H1 (cell line): Measurements from ENCODE around the gene TXNIP. TPM values are rescaled to one million over a fixed set of nuclear protein-coding genes. Genes with fewer than 3 reads are reported as not detected.

Experiments
- CTCF ChIA-PET: fragments of 300-600 bp; sonication (Branson Sonifier 250); formaldehyde crosslinking; loops from one replicate; lab custom pipeline; 2021; ENCODE audit not compliant: partially characterized antibody; lab: Charles Lee
- POLR2A ChIA-PET: fragments of 300-600 bp; sonication (Branson Sonifier 250); formaldehyde crosslinking; loops from one replicate; lab custom pipeline; 2021; ENCODE audit warnings: inconsistent platforms; ENCODE audit not compliant: partially characterized antibody; lab: Charles Lee
- DNase-seq, 2 experiments: peaks; one replicate each; pipeline versions ENCODE4 v3.0.0 to v3.0.0-alpha.2; 2010 to 2022; ENCODE audit warnings: low spot score in 2 of 2, low read depth in 1 of 2, mixed read lengths in 1 of 2
- FAIRE-seq: peaks from 2 replicates; lab custom pipeline; 2011; peaks lifted over from hg19 to GRCh38; lab: Jason Lieb, UNC
- H2AFZ ChIP-seq: 2 replicates; pipeline ENCODE4 v1.8.1; 2012; ENCODE audit warnings: low read length, inconsistent platforms
- H2AK5ac ChIP-seq: 2 replicates; pipeline ENCODE4 v1.6.1; 2013; ENCODE audit warnings: low read depth, low read length
- H2BK120ac ChIP-seq: replicated peaks from 2 replicates; pipeline ENCODE3; 2013; ENCODE audit warnings: low read depth, low read length, inconsistent platforms
- H2BK12ac ChIP-seq: 2 replicates; pipeline ENCODE4 v1.6.1; 2013; ENCODE audit warnings: low read depth, low read length
- H2BK15ac ChIP-seq: 2 replicates; pipeline ENCODE4 v1.6.1; 2013; ENCODE audit warnings: low read length
- H2BK20ac ChIP-seq: 2 replicates; pipeline ENCODE4 v1.6.1; 2013; ENCODE audit warnings: low read length
- H2BK5ac ChIP-seq: 2 replicates; pipeline ENCODE4 v1.6.1; 2013; ENCODE audit warnings: low read depth, low read length
- H3K14ac ChIP-seq: 2 replicates; pipeline ENCODE4 v1.6.1; 2013; ENCODE audit warnings: inconsistent platforms; ENCODE audit not compliant: insufficient read length
- H3K18ac ChIP-seq: 2 replicates; pipeline ENCODE4 v1.6.1; 2013; ENCODE audit warnings: low read length; ENCODE audit errors: extremely low read depth
- H3K23ac ChIP-seq: 2 replicates; pipeline ENCODE4 v1.6.1; 2013; ENCODE audit warnings: inconsistent platforms; ENCODE audit not compliant: insufficient read length
- H3K23me2 ChIP-seq: 2 replicates; pipeline ENCODE4 v1.6.1; 2013; ENCODE audit warnings: low read depth, low read length
- H3K27ac ChIP-seq: 2 replicates; pipeline ENCODE4 v1.6.1; 2011; ENCODE audit warnings: low read depth, low read length, inconsistent platforms
- H3K27me3 ChIP-seq, 4 experiments: replicated peaks in 1 of 4; 1 replicate in 1 of 4; 2 replicates in 3 of 4; pipeline versions ENCODE4 v1.6.1 to v1.8.1; 2011 to 2013; ENCODE audit warnings: low read length in 3 of 4, mild to moderate bottlenecking in 3 of 4, inconsistent platforms in 2 of 4, mixed read lengths in 2 of 4, moderate library complexity in 1 of 4; ENCODE audit not compliant: control insufficient read depth in 3 of 4, insufficient read depth in 3 of 4; ENCODE audit errors: extremely low read depth in 1 of 4
- H3K36me3 ChIP-seq, 4 experiments: 2 replicates each; pipeline versions ENCODE4 v1.6.1 to v1.8.1; 2011 to 2013; ENCODE audit warnings: mild to moderate bottlenecking in 4 of 4, low read length in 3 of 4, moderate library complexity in 2 of 4, control low read depth in 1 of 4, inconsistent platforms in 1 of 4; ENCODE audit not compliant: insufficient read depth in 4 of 4, control insufficient read depth in 2 of 4
- H3K4ac ChIP-seq: replicated peaks from 2 replicates; pipeline ENCODE3; 2013; ENCODE audit warnings: low read length, low read depth, mixed read lengths, inconsistent platforms; ENCODE audit not compliant: insufficient read length
- H3K4me1 ChIP-seq, 4 experiments: replicated peaks in 1 of 4; 1 replicate in 1 of 4; 2 replicates in 3 of 4; pipeline versions ENCODE4 v1.6.1 to v1.8.1; 2011 to 2013; ENCODE audit warnings: low read length in 3 of 4, inconsistent platforms in 2 of 4, mixed read lengths in 1 of 4; ENCODE audit not compliant: insufficient read depth in 4 of 4, control insufficient read depth in 3 of 4
- H3K4me2 ChIP-seq, 2 experiments: 2 replicates each; pipeline versions ENCODE4 v1.6.1 to v1.8.1; 2011 to 2013; ENCODE audit warnings: low read depth in 2 of 2, low read length in 2 of 2, control low read depth in 1 of 2, inconsistent platforms in 1 of 2, mild to moderate bottlenecking in 1 of 2; ENCODE audit not compliant: insufficient read depth in 1 of 2
- H3K4me3 ChIP-seq, 4 experiments: fragments of 200-600, 300-600 bp in 1 of 4; sonication (generic), shearing (Covaris generic), sonication (Bioruptor Twin) in 1 of 4; 2 replicates each; pipeline versions ENCODE4 v1.5.1 to v1.8.1; 2011 to 2016; ENCODE audit warnings: low read length in 4 of 4, low read depth in 3 of 4, control low read depth in 2 of 4, inconsistent platforms in 2 of 4, mild to moderate bottlenecking in 2 of 4, mixed read lengths in 1 of 4, moderate library complexity in 1 of 4; ENCODE audit not compliant: insufficient read depth in 2 of 4; ENCODE audit errors: extremely low read depth in 1 of 4
- H3K56ac ChIP-seq: replicated peaks from 2 replicates; pipeline ENCODE3; 2013; ENCODE audit warnings: low read depth, mild to moderate bottlenecking, mixed read lengths, low read length, inconsistent platforms; ENCODE audit not compliant: insufficient read length
- H3K79me1 ChIP-seq: 2 replicates; pipeline ENCODE4 v1.6.1; 2013; ENCODE audit warnings: low read depth, low read length, control low read depth
- H3K79me2 ChIP-seq, 2 experiments: 2 replicates each; pipeline versions ENCODE4 v1.6.1 to v1.8.1; 2012 to 2013; ENCODE audit warnings: low read length in 2 of 2, mild to moderate bottlenecking in 2 of 2, inconsistent platforms in 1 of 2; ENCODE audit not compliant: insufficient read depth in 2 of 2, control insufficient read depth in 1 of 2
- H3K9ac ChIP-seq, 4 experiments: replicated peaks in 1 of 4; 1 replicate in 1 of 4; 2 replicates in 3 of 4; pipeline versions ENCODE4 v1.6.1 to v1.8.1; 2011 to 2013; ENCODE audit warnings: low read depth in 3 of 4, low read length in 3 of 4, control low read depth in 2 of 4, mild to moderate bottlenecking in 2 of 4, moderate library complexity in 2 of 4, inconsistent platforms in 1 of 4; ENCODE audit errors: extremely low read depth in 1 of 4
- H3K9me3 ChIP-seq, 2 experiments: 2 replicates each; pipeline versions ENCODE4 v1.6.1 to v1.8.1; 2012 to 2013; ENCODE audit warnings: mild to moderate bottlenecking in 2 of 2, moderate library complexity in 2 of 2, control low read depth in 1 of 2, inconsistent platforms in 1 of 2, low read depth in 1 of 2, low read length in 1 of 2, mixed read lengths in 1 of 2; ENCODE audit not compliant: insufficient read depth in 2 of 2
- H4K20me1 ChIP-seq, 2 experiments: replicated peaks in 1 of 2; 2 replicates each; pipeline versions ENCODE3 to v1.8.1; 2011 to 2013; ENCODE audit warnings: inconsistent platforms in 2 of 2, low read length in 2 of 2, mild to moderate bottlenecking in 1 of 2; ENCODE audit not compliant: insufficient read depth in 2 of 2, control insufficient read depth in 1 of 2
- H4K5ac ChIP-seq: 2 replicates; pipeline ENCODE4 v1.6.1; 2013; ENCODE audit warnings: low read length, low read depth, mixed read lengths, inconsistent platforms; ENCODE audit not compliant: insufficient read length
- H4K8ac ChIP-seq: 2 replicates; pipeline ENCODE4 v1.8.0; 2013; ENCODE audit warnings: mild to moderate bottlenecking, moderate library complexity, low read length, inconsistent platforms; ENCODE audit not compliant: insufficient read depth; ENCODE audit errors: extremely low read depth
- H4K91ac ChIP-seq: replicated peaks from 2 replicates; pipeline ENCODE3; 2013; ENCODE audit warnings: low read length, mixed read lengths, inconsistent platforms; ENCODE audit not compliant: insufficient read length
- NRF1 ChIP-seq: IDR thresholded peaks from 2 replicates; pipeline ENCODE4 v1.6.1; 2011; ENCODE audit warnings: mild to moderate bottlenecking, low read depth, low read length, improper control_type of control experiment
- polyA plus RNA-seq, 7 experiments: library from polyadenylated mRNA; depleted of rRNA in 3 of 7; stranded (reverse) in 5 of 7; unstranded in 2 of 7; fragments of >200 nt in 5 of 7; fragments of 200-250 nt in 2 of 7; gene quantifications; 1 replicate in 5 of 7; 2 replicates in 1 of 7; 4 replicates in 1 of 7; pipeline versions ENCODE4 v1.2.1 to v1.2.3, GENCODE V29; 2011 to 2013; ENCODE audit warnings: missing spikeins in 2 of 7, mixed read lengths in 2 of 7
- total RNA-seq: library from RNA; stranded (reverse); fragmentation: NEBNext Ultra II Directional; extraction: Animal tissue kit (Norgen Biotek cat#: 25700); gene quantifications from 2 replicates; pipeline ENCODE4 v1.2.1, GENCODE V29; 2021

TXNIP gene
- total and polyA plus RNA-seq, 2 of the 8 experiments (the other 6 are each of a cell fraction or from before 2014, with no cell fraction given), result 12.3 to 56.8 TPM

DNA sequence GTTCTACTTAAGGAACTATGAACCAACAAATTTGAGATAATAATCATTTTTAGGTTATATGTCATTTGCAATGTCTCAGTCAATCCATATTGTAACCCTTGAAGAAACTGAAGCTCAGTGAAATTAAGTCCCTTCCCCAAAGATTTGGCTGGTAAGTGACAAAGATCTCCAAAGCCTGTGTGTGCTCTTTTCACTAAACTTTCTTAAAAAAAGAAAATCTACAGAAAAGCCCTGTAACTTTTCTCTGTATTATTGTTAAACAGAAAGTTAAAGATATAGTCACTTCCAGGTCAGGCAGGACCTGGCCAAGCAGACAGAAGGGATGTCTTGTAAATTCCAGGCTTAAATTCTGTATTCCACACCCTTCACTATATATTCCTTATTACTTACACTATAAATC, 40.0 kb downstream of the TXNIP start:
- Histone ChIP-seq H3K9me3 (no peaks in the 10 kb centered on the region), H2AFZ (no peak overlapping the region), H3K4me3 (no peak overlapping the region), H2AK5ac (no peak overlapping the region), H3K4me2 (no peak overlapping the region; a peak in 1 of 4 replicates), H2BK120ac (no peak overlapping the region), H3K36me3 (no peaks in the 10 kb centered on the region), H4K91ac (no peak overlapping the region), H2BK12ac (no peak overlapping the region), H4K5ac (no peak overlapping the region), H4K20me1 (peaks cover 0 to 2% of the 10 kb centered on the region in 2 experiments), H2BK5ac (no peak overlapping the region), H3K23me2 (peaks cover 12% of the 10 kb centered on the region), H3K27me3 (peaks cover 5 to 53% (median 39%) of the 10 kb centered on the region in 4 experiments), H3K4ac (no peak overlapping the region), H3K23ac (no peak overlapping the region), H3K79me1 (no peaks in the 10 kb centered on the region), H3K27ac (no peak overlapping the region), H3K56ac (no peak overlapping the region), H3K18ac (no peak overlapping the region), H4K8ac (no peak overlapping the region), H3K14ac (no peak overlapping the region), H3K79me2 (no peaks in the 10 kb centered on the region), H2BK15ac (no peak overlapping the region), H3K9ac (no peak overlapping the region), H2BK20ac (no peak overlapping the region), H3K4me1 (peaks cover 0 to 6% (median under 1%) of the 10 kb centered on the region in 4 experiments; a peak in 3 of 7 replicates)
- FAIRE-seq, result no peak
- ChIA-PET CTCF (interaction anchor here (1.5 to 3.4 kb wide), 2 partner anchors 20 to 64 kb away, joined by 3 to 14 read pairs; no protein-coding TSS in a partner anchor), POLR2A (interaction anchor here (1.2 kb wide), 1 partner anchor 18 kb away, joined by 3 read pairs; no protein-coding TSS in a partner anchor)
- DNase-seq, result no peak
- TF ChIP-seq NRF1, result no peak
